K562 (cell line): Measurements from ENCODE around the gene EEFSEC. TPM values are rescaled to one million over a fixed set of nuclear protein-coding genes. Genes with fewer than 3 reads are reported as not detected.

Experiments
- CEBPB ChIP-seq: fragments of 450-650 bp; IDR thresholded peaks from 2 replicates; pipeline ENCODE4 v1.6.1; 2016; ENCODE audit warnings: missing genetic modification characterization, missing compliant biosample characterization
- ID3 ChIP-seq, 2 experiments: fragments of 250-450 bp in 1 of 2; fragments of 450-650 bp in 1 of 2; sonication (Bioruptor Pico) in 1 of 2; IDR thresholded peaks; 2 replicates each; pipeline versions ENCODE4 v1.6.1 to v1.8.0; 2016 to 2021; ENCODE audit warnings: mild to moderate bottlenecking in 2 of 2, moderate library complexity in 2 of 2, missing compliant biosample characterization in 1 of 2, missing genetic modification characterization in 1 of 2
- PATZ1 ChIP-seq: fragments of 250-450 bp; sonication (Bioruptor Pico); IDR thresholded peaks from 2 replicates; pipeline ENCODE4 v1.5.0; 2020; ENCODE audit warnings: mild to moderate bottlenecking, borderline replicate concordance
- RERE ChIP-seq: sonication (generic); formaldehyde crosslinking; IDR thresholded peaks from 2 replicates; pipeline ENCODE4 v1.8.0; 2023; ENCODE audit warnings: missing genetic modification reagents, mild to moderate bottlenecking, borderline replicate concordance
- TRIM25 ChIP-seq: fragments of 450-650 bp; IDR thresholded peaks from 2 replicates; pipeline ENCODE4 v1.7.0; 2016; ENCODE audit warnings: borderline replicate concordance
- ZNF217 ChIP-seq: sonication (generic); formaldehyde crosslinking; IDR thresholded peaks from 2 replicates; pipeline ENCODE4 v1.8.0; 2022; ENCODE audit warnings: mild to moderate bottlenecking, missing genetic modification reagents
- ZNF561 ChIP-seq: fragments of 450-650 bp; formaldehyde crosslinking; conservative IDR thresholded peaks from 2 replicates; pipeline ENCODE4 v1.4.0; 2020; ENCODE audit warnings: mild to moderate bottlenecking, moderate library complexity
- ZNF785 ChIP-seq: fragments of 250-450 bp; sonication (Bioruptor Pico); IDR thresholded peaks from 2 replicates; pipeline ENCODE4 v1.4.0; 2020; ENCODE audit warnings: mild to moderate bottlenecking
- polyA plus RNA-seq, 8 experiments: library from polyadenylated mRNA; depleted of rRNA in 4 of 8; stranded (reverse) in 5 of 8; unstranded in 3 of 8; fragments of >200 nt; fragmentation: Nextera tagmentation in 2 of 8; fragmentation: Illumina TruSeq in 1 of 8; extraction: Ambion mirVana in 2 of 8; extraction: Trizol in 1 of 8; gene quantifications; 2 replicates each; pipeline versions ENCODE4 v1.2.1 to v1.2.3, GENCODE V29; 2011 to 2014; ENCODE audit warnings: inconsistent platforms in 1 of 8, missing spikeins in 1 of 8
- total RNA-seq, 7 experiments: library from RNA; depleted of rRNA in 6 of 7; stranded (reverse); fragments of >200 nt in 6 of 7; fragmentation: Illumina TruSeq in 2 of 7; extraction: Trizol in 2 of 7; gene quantifications; 2 replicates each; pipeline versions ENCODE4 v1.2.1 to v1.2.3, GENCODE V29; 2011 to 2021; ENCODE audit warnings: low replicate concordance in 1 of 7

The EEFSEC gene
- total and polyA plus RNA-seq, 9 of the 15 experiments (the other 6 are each of a cell fraction or from before 2014, with no cell fraction given) = 0.35 to 11.8 (median 7.7) TPM

GRCh38 chr3:128294999-128295468 is 141.8 kb downstream of the EEFSEC start (continued):
- TF ChIP-seq PATZ1 (CRISPR knock-in tag) (no peak), ZNF785 (CRISPR knock-in tag) (no peak), ID3 (CRISPR knock-in tag; IDR thresholded peaks at IDR 0.05) (no peak), ID3 (tag; IDR thresholded peaks at IDR 0.05) (no peak), ZNF561 (no peak), CEBPB (tag) (no peak), TRIM25 (no peak), ZNF217 (CRISPR knock-in tag) (no peak), RERE (no peak)
